NCI-H748 treated with DMSO at 0.1 percent for 48 hours (cell line): ENCODE results near the gene ZNRF4.
"Not testable (repeated sequence)": the region's sequence is repeated elsewhere in the genome, so short reads cannot be mapped to it uniquely, and the experiment has no call there.

Source experiments
- DNase-seq: peaks from one replicate; lab custom pipeline; 2025; lab: John Stamatoyannopoulos, UW

ZNRF4 gene, protein sequence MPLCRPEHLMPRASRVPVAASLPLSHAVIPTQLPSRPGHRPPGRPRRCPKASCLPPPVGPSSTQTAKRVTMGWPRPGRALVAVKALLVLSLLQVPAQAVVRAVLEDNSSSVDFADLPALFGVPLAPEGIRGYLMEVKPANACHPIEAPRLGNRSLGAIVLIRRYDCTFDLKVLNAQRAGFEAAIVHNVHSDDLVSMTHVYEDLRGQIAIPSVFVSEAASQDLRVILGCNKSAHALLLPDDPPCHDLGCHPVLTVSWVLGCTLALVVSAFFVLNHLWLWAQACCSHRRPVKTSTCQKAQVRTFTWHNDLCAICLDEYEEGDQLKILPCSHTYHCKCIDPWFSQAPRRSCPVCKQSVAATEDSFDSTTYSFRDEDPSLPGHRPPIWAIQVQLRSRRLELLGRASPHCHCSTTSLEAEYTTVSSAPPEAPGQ

DNA sequence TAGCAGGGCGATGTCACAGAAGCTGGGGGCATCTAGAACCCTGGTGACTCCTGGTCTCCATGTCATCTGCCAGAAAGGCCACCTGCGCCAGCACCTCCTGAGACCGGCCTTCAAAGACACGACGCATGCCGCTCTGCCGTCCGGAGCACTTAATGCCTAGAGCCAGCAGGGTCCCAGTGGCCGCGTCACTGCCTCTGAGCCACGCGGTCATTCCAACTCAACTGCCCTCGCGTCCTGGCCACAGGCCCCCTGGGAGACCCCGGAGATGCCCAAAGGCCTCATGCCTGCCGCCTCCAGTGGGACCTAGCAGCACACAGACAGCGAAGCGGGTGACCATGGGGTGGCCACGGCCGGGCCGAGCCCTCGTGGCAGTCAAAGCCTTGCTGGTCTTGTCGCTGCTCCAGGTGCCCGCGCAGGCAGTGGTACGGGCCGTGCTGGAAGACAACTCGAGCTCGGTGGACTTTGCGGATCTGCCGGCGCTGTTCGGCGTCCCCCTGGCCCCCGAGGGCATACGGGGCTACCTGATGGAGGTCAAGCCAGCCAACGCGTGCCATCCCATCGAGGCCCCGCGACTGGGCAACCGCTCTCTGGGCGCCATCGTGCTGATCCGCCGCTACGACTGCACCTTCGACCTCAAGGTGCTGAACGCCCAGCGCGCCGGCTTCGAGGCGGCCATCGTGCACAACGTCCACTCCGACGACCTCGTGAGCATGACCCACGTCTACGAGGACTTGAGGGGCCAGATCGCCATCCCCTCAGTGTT is at the start of gene ZNRF4:
Gene ZNRF4 (plus strand): TSS at position 51 of the 763 bp plus-strand sequence. CDS start 75 bp downstream, at position 126.
- no peak for DNase-seq

DNA sequence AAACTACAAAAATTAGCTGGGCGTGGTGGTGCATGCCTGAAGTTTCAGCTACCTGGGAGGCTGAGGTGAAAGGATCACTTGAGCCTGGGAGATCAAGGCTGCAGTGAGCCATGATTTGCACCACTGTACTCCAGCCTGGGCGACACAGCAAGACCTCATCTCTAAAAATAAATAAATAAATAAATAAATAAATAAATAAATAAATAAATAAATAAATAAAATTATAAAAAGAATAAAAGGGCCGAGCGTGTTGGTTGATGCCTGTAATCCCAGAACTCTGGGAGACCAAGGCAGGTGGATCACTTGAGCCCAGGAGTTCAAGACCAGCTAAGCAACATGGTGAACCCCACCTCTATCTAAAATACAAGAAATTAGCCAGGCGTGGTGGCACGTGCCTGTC is 49.0 kb upstream of the ZNRF4 start:
- not testable (repeated sequence) for DNase-seq

DNA sequence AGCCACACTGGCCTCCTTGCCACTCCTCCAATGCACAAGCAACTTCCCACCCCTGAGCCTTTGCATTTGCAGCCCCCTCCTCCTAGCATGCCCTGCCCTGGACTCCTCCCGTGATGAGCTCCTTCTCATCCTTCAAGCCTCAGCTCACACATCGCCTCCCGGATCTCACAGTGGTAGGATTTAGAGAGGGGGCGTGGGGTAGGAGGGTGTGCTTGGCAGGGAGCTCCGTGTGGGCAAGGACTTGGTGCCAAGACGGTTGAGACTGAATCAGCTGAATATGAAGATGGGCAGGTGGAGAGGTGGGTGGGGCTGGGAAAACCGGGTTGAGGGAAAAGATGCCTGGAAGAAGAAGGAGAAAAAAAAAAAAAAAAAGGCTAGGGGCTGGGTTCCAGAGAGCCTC is 48.4 kb upstream of the ZNRF4 start:
- no peak for DNase-seq

DNA sequence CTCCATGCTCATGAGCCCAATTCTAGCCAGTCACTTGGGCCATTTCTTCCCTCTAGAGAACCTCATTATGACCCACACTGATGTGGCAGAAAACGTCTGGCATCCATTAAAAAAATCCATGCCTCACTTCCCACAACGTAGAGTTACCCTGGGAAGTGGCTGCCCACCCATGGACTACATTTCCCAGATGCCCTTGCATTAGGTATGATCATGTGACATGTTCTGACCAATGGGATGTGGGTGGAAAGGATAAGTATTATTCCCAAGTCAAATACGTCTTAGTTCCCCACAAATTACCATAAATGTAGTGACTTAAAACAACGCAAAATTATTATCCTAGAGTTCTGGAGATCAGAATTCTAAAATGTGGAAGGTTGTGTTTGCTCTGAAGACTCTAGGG is 47.9 kb upstream of the ZNRF4 start:
- no peak for DNase-seq

DNA sequence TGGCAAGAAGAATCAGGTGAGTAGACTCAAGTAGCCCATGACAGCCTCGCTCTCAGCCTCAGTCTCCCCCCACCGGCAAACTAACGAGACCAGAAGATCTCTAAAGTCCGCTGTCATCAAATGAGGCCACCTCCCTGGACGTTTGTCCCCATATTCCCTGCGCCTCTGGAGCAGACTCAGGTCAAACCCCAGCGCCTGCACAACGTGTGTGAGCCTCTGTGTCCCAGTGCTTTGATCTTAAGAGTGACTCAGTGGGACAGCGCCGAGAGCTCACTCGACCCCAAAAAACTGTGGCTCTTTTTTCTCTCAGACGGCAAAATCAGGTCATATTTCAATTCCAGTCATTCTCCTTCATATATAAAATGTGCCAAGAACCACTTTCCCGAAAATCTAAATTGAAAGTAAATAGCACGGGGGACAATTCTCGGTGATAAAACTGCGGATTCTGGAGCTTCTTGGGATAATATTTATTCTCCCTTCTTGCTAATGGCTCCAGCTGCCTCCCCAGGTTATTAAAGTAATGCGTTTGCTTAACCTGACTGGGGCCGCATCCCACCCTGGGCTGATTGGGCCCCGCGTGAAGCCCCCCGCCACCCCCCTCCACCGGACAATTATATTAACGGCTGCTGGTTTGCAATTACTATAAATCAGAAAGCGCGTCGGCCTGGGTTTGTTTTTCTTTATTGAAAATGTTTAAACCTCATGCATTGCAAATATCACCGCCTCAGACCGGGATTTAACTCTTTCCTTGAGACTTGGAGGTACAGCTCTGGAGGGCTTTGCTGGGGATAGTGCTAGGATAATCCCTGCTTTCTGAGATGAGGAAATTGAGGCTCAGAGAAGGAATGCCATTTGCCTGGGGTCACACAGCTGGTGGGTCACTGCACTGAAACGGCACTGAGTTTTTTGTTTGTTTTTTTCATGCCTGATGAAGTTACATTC is 37.5 kb upstream of the ZNRF4 start:
- DNase-seq, result no peak

DNA sequence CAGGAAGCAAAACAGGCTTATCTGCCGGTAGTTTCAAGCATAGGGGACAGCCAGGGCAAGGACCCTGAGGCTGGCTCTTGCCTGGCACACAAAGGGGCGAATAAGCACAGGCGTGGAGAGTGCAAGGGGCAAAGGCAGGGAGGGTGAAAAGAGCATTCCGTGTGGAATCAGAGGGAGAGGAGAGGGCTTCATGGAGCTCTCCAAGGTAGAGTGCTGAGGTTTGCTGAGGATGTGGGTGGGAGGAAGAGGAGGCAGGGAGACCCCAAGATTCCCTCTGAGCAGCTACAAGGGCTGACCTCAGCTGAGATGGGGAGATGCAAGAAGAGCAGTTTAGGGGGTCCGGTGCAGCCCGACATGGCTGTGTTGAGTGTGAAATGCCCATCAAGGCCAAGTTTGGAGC is 36.5 kb upstream of the ZNRF4 start:
- no peak for DNase-seq

DNA sequence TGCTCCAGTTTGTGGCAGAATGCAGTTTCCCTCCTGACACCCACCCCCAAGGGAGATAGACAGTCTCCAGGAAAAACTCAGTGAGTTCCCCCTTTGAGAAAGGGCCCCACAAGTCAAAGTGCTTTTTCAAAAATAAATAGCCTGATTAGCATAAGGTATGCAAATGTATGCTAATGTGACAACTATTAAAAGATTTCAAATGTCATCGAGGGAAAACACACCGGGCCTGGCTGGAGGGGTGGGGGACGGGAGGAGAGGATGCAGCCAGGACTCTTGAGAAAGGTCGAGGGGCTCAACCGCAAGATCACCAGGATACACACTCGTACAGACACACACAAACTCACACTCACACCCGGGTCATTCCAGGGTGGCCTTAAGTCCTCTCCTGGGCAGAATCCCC is 34.3 kb upstream of the ZNRF4 start:
- DNase-seq, result no peak

DNA sequence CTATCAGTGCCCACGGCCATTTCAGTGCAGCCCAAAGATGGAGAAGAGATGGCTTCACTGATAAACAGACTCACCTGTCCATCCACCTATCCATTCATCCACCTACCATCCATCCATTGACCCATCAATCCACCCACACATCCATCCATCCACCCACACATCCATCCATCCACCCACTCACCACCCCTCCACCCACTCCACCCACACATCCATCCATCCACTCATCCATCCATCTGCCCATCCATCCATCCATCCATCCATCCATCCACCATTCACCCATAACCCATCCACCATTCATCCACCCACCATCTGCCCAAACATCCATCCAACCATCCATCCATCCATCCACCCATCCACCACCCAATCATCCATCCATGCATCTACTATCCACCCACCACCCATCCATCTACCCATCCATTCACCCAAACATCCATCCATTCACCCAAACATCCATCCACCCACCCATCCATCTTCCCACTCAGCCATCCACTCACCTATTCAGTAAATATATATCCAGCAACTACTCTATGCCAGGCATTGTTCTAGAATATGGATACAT is 31.6 kb upstream of the ZNRF4 start:
- no peak for DNase-seq

DNA sequence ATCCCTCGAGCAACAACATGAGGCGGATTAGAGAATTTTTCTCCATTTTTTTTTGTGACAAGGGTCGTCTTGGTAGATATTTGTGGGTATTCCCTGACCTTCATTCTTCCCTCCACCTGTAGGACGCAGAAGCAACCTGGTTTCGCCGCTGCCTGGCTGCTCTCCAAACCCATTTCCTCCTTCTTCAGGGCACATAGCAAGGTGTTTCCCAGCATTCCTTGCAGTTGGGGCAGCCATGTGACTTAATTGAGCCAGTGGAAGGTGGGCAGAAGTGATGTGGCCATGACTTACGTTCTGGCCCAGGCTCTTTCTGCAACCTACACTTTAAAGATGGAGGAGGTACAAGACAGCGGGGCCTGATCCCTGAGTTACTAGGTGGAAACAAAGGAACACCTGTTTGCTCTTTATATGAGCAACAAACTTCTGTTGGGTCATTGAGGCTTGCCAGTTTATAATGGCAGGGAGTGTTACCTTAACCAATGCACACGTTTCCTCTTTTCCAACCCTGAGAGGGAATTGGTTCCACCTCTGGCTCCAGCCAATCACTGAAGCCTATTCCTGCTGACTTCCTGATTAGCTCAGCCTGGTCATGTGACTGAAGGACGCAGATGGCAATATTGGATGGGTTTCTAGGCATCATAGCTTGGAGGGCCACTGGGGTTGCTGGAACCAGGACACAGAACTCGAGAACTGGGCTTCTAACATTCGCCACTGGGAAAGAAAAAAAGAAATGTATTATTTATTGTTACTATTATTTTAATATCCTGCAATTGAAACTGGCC is 30.8 kb upstream of the ZNRF4 start:
- DNase-seq, result no peak

DNA sequence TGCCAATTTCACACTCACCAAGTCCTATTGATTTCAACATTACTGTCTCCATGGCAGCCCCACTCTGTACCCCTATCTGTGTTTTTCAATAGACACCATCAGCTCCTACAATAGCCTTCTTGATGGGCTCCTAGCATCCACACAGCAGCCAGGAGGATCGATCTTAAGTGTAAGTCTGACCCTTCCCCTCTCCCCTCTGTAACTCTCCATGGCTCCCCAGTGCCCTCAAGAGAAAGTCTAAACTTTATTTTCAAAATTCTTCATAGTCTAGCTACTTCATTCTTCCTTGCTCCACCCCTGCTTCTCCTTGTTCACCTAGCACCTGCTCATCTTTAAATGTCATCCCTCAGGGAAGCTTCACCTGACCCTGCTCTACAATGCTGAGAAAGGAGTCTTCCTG is 30.0 kb upstream of the ZNRF4 start:
- no peak for DNase-seq

DNA sequence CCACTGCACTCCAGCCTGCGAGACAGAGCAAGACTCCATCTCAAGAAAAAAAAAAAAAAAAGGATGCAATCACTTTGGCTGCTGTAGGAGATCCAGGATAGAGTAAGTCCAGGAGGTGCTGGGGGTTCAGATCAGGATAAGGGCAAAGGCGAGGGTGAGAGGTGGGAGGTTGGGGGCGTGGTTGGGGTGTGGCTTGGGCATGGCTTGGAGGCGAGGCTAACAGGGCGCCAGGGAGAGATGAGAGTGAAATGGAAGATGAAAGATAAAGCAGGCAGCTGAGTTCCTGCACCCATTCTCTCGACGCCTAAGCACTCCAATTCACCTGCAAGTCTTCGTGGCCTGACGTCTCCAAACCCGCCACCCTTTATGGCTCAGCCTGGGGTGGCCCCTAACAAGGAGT is 25.0 kb upstream of the ZNRF4 start:
- DNase-seq, result no peak

DNA sequence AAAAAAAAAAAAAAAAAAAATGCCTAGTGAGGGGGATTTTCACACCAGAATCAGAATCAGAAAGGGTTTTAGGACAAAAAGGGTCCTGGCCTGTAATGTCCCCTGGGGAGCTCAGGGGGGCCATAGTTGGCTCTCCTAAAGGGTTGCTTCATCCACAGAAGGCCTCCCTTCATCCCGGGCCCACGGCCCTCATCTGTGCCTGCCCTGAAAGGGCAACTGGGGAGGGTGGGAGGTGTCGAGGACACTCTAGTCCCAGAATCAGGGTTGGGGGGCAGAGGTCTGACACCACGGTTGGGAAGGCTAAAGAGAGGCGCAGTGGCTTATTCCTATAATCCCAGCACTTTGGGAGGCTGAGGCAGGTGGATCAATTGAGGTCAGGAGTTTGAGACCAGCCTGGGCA is 22.5 kb upstream of the ZNRF4 start:
- no peak for DNase-seq

DNA sequence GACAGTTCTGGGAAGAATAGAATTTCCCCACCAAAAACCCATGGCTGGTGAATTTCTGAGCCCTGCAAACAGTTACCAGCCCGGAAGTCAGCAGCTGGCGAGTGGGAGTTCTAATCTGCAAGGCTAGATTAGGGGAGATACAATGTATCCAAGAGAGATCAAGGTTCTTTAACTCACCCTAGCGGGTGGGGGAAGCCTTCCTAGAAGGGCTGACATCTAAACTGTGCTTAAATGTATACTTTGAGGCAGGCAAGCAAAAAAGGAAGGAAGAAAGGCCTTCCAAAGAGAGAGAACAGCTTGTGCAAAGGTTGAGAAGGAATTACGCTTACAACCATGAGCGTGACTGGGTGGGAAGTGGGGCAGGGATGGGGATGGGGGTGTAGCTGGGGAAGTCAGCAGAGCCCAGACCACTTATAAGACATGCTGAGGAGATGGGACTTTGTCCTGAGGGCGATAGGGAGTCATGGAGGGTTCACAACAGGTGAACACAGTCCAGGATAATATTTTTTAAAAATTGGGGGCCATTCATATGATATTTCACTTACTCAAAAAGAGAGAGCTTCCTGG is 20.8 kb upstream of the ZNRF4 start:
- no peak for DNase-seq

DNA sequence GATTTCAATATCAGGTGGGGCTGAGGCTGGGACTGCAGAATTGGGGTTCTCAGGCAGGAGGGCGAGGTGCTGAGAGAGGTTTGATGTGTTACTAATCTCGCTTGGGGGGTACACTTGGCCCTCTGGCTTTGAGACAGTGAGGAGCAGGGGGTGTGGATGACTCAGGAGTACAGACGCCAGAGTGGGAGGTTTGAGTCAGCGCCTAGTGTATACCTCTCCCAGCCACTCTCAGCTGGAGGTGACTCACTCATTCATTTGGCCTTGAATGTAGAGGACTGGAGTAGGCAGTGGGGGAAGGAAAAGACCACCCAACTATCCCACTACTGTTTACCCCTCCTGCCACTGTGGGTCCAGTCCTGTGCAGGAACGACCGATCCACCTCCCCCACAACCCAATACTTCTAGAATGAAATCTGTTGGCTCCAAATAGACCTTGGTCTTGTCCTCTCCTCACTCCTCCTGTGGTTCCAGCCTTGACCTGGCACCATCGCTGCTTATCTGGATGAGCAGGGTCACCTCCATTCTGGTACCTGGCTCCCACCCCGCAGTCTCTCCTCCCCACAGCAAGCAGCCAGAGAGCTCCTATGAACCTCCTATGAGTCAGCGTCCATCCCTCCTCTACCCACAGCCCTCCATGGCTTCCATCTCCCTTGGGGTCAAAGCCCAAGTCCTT is 20.1 kb upstream of the ZNRF4 start:
- no peak for DNase-seq

DNA sequence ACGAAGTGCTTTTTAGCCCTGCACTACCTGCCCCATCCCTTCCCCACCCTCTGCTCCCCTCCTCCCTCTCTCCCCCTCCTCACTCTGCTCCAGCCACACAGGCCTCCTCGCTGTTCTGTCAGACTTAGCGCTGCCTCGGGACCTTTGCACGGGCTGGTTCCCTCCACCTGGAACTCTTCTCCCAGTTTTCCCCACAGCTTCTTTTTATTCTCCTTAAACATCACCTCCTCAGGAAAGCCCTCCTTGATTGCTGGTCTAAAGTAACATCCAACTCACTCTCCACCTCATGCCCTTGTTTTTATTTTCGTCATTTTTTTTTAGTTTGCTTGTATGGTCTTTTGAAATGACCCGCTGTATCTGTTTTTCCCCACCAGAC is 19.6 kb upstream of the ZNRF4 start:
- DNase-seq, result no peak

DNA sequence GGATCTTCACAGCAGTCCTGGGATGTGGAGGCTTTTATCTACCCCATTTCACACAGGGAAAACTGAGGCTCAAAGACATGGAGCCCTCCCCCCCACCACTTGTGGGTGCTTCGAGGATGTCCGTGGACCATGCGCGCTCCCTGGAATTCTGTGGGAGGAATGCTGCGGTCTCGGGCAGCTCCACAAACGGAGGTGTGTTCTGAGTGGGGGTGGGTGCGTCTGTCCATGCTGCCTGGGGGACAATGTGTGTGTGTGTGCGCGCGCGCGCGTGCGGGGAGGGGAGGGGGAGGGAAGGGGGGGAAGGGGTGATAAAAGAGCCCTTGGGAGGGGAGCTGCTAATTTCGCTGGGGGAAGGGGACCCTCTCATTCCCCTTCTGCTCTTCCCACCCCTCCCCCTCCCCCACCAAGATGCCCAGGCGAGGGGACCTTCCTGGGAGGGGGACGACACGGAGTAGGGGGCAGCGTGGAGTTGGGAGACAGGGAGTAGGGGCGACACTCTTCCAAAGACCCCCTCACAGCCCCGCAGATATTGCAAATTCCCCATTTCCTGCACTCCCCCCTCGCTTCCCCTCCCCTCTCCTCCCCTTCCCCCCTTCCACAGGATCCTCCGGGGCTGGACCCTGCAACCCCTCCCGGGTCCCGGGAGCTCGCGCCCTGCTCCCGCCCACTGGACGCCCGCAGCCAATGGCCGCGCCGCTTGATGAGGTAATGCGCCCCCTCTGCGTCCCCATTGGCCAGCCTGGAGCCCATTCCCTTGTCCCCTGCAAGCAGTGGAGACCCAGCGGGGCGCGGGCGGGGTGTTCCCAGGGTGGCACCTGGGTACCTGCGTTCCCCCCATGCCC is 18.9 kb upstream of the ZNRF4 start:
- DNase-seq, result no peak

DNA sequence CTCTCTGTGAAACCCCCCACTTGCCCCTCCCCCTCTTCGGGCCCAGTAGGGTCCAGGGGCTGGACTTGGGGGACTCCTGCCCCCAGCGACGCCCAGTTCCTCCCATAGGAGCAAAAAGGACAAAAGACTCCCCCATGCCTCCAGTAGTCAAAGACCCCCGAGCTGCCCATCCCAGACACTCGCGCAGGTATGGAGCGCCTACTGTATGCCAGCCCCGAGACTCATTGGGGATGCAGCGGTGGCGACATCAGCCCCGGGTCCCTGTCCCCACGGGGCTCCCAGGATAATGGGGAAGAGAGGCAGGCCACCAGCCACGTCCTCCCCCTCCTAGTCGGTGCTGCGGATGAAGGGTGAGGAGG is 18.3 kb upstream of the ZNRF4 start:
- no peak for DNase-seq

DNA sequence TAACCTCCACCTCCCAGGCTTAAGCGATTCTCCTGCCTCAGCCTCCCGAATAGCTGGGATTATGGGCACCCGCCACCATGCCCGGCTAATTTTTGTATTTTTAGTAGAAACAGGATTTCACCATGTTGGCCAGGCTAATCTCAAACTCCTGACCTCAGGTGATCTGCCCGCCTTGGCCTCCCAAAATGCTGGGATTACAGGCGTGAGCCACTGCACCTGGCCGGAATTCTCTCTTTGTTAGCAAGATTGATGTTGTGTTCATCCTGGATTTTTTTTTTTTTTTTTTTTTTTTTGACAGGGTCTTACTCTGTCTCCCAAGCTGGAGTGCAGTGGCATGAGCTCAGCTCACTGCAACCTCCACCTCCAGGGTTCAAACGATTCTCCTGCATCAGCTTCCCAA is 16.5 kb upstream of the ZNRF4 start:
- DNase-seq, result not testable (repeated sequence)

DNA sequence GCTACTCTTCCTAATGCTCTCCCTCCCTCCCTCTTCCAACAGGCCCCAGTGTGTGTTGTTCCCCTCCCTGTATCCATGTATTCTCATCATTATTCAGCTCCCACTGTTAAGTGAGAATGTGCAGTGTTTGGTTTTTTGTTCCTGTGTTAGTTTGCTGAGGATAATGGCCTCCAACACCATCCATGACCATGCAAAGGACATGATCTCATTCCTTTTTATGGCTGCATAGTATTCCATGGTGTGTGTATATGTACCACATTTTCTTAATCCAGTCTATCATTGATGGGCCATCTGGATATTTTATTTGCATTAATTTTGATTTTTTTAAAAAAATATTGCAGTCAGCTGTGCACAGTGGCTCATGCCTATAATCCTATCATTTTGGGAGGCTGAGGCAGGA is 15.8 kb upstream of the ZNRF4 start:
- no peak for DNase-seq

DNA sequence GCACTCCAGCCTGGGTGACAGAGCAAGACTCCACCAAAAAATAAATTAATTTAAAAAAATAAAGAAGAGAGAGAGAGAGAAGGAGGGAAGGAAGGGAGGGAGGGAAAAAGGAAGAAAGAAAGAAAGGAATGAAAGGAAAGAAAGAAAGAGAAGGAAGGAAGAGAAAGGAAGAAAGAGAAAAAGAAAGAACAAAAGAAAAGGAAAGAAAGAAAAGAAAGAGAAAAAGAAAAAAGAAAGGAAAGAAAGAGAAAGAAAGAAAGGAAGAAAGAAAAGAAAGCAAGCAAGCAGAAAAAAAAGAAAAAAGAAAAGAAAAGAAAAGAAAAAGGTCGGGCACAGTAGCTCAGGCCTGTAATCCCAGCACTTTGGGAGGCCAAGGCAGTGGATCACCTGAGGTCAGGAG is 14.9 kb upstream of the ZNRF4 start:
- DNase-seq, result no peak
